Central memory CD4-positive, alpha-beta T cell (primary cell): Measurements from ENCODE around the gene LCN1.
"Not testable (repeated sequence)": the region's sequence is repeated elsewhere in the genome, so short reads cannot be mapped to it uniquely, and the experiment has no call there.

Source experiments
- DNase-seq: peaks from one replicate; pipeline ENCODE4 v3.0.0; 2022

Gene LCN1

DNA sequence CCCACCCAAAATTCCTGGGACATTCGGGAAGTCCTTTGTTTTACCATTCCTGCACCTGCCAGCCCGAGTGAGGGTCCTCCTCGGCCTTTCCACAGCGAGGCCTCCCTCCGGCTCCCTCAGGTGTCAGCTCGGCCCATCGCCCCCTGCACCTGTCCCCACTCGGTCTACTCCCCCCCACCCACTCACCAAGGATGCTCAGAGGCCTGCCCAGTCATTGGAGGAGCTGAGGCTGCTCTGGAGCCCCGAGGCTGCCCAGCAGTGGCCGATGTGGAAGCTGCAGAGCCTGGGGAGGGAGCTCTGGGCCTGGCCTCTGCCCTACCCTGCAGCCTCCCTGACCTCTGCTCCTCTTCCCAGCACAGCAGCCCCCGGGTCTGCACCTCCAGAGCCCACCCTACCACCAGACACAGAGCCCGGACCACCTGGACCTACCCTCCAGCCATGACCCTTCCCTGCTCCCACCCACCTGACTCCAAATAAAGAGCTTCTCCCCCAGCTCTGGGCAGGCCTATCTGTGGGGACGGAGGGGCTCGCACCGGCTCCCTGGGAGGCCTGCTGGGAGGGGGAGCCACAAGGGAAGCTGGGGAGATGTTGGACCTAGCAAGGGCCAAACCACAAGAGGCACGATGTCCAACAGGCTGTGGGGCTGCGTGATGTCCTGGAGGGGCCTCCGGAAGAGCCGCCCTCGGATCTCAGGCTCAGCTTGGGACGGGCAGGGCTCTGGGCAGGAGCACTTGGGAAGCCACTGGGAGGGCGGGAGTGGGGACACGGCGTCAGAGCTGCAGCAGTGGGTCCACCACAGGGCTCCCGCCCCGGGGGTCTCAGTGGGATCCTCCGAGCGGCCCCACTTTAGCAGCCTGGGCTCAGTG is 28.5 kb downstream of the LCN1 start:
- not testable (repeated sequence) for DNase-seq

DNA sequence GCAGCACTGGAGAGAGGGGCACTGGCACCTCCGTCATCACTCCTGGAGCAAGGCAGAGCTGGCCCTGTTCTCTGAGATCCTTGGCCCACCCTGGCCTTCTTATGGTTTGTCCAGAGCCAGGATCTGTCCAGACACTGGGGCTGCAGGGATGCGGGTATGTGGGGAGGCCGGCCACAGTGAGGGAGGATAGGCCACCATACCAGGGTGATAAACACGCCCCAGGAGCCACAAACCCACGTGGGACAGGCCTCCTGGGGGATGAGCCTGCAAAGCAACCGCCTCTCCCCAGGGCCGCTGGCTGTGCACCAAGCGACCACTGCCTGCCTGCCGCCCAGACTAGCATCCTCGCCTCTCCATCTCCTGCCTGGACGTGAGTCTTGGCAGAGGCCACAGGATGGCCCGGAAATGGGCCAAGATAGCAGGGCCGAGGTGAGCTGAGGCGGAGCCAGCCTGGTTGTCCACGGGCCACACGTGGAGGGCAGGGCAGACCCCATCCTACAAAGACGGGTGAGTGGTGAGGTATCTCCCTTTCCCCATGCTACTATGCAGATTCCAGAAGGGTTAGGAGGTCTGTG is 29.2 kb downstream of the LCN1 start:
- no peak for DNase-seq

DNA sequence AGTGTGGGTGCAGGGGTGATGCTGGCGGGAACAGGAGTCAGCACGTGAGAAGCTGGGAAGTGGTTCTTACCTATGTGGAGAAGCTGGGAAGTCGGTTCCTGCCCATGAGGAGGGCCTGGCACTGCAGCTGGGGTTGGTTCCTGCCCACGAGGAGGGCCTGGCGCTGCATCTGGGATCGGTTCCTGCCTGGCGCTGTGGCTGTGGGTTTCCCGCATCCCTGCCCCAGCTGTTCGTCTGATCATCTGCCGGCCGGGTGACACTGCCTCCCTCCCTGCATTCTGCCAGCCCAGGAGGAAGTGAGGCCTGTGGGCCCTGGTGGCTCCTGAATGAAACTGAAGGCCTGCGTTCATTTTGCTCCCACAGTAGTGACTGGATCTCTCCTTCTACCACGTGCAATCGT is 29.8 kb downstream of the LCN1 start:
- DNase-seq = no peak

DNA sequence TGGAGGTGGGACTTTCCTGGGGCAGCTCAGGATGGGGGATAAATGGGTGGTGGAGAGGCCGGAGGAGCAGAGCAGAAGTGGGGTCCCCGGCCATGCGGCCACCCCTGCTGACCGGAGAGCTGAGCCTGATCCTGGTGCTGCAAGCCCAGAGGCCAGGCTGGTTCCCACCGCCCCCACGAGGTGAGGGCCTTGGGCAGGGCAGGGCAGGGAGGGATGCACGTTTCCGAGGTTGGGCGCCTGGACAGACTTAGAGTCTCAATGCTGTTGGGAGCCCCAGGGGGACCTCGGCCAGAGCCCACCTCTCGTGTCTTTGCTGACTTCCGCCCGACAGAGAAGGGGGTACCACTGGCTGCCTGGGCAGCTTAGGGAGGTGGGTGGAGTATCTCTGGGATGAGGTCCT is 30.2 kb downstream of the LCN1 start:
- DNase-seq = no peak

DNA sequence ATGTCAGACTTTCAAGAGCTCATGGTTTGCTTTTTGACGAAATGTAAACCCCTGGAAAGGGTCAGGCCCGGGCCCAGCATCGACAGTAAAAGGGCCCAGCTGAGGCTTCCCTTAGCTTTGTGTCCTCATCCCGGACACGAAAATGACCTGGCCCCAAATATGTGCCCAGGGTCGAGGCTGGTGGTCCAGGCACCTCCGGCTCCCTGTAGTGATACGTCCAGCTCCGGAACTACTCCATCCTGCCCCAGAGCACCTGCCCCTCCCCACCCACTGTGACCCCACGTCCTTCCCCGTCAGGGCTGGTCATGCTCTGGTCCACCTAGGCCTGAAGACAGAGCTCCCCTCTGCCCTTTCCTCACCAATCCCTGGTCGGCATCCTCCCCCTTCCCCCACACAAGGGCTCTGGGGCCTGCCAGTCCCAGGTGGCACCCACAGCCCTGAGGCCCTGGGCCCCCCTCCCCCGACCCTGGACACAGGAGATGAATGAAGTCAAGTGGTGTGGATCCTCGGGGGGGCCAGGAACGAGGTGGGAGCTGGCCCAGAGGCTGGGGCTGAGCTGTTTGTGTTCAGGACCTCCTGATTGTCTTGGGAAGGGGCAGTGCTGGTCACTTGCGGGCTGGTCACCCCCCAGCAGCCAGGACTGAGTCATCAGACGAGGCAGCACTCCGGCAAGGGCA is 30.9 kb downstream of the LCN1 start:
- no peak for DNase-seq

DNA sequence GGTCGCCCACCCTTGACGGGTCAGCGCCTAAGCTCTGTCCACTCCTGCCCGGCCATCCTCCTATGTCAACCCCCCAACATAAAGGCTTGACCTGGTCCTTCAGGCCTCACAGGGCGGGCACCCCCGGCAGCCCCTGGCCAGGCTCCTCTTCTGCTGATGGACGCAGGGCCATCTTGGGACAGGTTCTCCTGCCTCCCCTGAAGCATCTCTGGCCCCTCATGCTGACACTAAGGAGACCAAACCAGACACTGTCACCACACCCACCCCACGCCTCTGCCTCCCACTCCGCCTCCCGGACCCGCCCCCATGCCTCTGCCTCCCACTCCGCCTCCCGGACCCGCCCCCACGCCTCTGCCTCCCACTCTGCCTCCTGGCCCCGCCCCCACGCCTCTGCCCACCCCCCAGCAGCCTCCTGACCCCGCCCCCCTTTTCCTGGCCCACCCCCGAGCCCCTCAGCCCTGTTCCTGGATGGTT is 31.5 kb downstream of the LCN1 start:
- no peak for DNase-seq

DNA sequence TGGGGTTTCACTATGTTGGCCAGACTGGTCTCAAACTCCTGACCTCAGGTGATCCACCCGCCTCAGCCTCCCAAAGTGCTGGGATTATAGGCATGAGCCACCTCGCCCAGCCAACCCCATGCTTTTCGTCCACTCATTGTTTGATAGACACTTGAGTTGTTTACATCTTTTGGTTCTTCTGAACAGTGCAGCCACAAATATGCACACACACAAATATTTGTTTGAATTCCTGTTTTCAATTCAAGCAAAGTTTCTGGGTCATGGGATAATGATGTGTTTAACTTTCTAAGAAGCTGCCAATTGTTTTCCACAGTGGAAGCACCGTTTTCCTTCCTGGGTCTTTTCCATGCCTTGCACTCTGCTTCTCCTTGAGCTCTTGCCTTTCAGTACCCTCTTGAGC is 33.5 kb downstream of the LCN1 start:
- no peak for DNase-seq

DNA sequence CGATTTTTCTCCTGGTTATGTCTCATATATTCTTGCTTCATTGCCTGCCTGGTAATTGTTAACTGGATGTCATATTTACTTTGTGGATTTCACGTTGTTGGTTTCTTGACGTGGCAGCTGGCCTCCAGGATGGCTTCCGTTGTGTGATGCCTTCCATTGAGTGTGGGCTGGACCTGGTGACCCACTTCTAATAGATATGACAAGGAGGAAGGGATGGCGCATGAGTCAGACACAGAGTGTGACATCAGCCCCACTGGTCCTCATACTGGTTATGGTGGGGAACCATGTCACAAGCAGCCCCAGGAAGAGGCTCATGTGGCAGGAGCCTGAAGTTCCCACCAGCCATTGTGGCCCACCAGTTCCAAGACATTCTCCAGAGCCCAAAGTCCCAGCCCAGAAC is 34.0 kb downstream of the LCN1 start:
- no peak for DNase-seq

DNA sequence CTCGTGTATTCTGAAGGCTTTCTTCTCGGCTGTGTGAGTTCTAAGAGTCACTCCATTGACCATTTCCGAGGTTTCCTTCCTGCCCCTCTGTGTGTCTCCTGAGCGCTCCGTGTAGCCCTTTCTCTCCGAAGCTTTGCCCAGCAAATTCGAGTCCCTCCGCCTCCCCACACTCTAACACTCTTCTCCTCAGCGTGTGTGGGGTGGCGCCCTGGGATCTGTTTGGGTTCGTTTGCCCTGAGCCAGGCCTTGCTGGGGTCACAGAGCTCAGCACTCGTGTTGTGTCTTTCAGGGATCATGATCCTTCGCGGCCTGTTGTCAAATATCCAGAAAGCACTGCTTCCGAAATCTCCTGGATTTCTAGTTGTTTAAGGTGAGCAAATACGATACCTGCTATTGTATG is 34.7 kb downstream of the LCN1 start:
- no peak for DNase-seq

DNA sequence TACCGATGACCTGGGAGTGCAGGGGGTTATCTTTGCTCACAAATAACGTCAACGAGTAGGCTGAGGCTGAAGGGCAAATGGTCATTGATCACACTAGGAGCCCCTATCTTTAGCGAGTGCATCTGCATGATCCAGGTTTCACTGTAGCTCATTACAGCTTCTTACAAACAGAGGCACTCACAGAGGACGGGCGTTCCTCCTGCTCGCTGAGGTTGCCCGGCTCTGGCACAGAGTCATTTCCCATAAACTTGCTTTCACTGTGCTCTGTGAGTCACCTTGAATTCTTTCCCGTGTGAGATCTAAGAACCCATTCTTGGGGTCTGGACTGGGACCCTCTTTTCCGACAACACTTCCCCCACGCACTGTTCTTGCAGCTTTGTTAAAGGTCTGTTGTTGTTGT is 38.4 kb downstream of the LCN1 start:
- no peak for DNase-seq

DNA sequence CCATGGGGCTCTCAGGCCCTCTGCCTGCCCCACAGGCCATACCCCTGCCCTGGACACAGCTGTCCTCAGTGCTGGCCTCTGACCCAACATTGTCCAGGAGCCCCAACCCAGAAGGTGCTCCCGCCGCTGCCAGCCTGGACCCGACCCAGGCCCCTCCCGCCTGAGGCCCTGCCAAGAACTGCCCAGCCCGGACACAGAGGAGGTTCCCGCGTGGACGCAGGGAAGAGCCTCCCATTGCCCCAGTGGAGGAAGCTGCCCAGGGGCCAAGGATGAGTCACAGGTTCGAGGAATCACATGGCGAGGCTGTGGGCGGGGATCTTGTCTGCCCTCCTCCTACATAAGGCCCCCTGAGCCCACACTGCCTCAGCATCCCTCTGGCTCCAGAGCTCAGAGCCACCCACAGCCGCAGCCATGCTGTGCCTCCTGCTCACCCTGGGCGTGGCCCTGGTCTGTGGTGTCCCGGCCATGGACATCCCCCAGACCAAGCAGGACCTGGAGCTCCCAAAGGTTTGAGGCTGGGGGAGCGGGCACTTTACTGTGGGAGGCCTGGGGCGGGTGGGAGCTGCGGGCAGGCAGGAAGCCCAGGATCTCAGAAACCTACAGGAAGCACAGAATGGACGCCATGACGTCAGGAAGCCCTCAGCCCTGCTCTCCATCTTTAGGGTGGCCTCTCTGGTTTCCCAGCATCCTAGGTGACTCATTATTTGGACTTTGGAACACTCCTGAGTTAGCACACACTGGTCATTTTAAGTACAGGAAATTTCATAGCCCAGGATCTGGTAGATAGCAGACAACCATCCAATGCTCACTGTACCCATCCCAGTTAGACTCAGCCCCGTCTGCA is 40.4 kb downstream of the LCN1 start, which contains the start of gene PAEP:
Gene PAEP, plus strand, starts transcription at position 366 of the 844 bp plus-strand sequence.
- DNase-seq = no peak

DNA sequence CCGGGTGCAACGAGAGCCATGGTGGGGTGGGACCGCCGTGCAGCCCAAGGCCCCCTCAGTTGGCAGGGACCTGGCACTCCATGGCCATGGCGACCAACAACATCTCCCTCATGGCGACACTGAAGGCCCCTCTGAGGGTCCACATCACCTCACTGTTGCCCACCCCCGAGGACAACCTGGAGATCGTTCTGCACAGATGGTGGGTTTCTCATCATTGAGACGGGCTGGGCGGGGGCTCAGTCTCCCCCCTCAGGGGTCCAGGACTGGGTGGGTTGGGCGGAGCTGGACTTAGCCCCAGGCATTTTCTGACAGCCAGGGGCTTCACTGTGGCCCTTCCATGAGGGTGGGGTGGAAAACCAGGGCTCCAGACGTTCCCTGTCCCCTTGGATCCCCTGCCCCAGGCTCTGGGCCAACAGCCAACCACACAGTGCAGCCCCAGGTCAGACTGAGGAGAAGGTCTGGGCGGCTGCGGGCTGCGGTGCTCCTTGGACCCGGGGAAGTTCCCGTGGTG is 41.0 kb downstream of the LCN1 start:
- no peak for DNase-seq

DNA sequence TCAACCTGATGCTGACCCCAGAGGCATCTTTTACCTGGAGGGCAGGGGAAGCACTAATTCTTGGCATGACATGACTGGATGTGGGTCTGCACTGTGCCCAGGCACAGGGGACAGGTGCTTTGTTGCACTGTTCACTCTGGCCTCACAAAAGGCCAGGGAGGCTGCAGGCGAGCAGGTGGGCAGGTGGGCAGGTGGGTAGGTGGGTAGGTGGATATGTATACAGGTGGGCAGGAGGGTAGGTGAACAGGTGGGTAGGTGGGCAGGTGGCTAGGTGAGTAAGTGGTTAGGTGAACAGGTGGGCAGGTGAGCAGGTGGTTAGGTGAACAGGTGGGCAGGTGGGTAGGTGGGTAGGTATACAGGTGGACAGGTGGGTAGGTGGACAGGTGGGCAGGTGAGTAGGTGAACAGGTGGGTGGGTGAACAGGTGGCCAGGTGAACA is 41.8 kb downstream of the LCN1 start:
- DNase-seq = no peak

DNA sequence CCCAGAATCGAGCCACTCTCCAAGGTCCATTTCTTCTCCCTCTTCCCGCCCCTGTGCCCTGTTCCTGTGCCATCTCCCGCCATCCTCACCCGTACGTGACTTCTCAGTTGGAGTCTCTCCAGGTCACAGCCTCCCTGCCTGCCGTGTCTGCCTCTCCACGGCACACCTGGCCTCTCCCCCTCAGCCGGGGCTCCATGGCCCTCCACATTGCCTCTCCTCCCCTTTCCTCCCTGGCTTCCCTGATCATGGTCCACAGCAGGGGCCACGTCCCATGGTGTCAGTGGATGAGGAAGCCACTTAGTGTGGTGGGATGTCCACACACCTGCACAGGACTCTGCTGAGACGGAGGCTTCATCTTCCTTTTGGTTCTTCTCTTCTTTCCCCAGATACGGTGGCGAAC is 42.6 kb downstream of the LCN1 start:
- DNase-seq = no peak

DNA sequence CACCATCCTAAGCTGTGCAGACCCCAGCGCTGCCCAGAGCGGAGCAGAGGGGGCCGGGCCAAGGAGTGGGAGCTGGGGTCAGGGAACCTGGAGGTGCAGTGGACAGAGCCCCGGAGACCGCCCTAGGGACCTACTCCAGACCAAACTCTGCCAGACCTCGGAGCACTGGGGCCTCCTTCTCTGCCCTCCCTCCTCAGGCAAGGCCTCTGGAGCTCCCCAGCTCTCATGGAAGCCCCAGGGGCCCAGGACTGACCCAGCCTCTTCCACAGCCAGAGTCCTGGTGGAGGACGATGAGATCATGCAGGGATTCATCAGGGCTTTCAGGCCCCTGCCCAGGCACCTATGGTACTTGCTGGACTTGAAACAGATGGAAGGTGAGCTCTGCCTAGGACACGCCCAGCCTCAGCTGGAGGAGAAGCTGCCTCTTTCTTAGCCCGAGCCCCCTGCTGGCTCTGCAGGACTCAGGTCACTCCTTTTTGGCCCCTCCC is 43.9 kb downstream of the LCN1 start:
- DNase-seq = no peak

DNA sequence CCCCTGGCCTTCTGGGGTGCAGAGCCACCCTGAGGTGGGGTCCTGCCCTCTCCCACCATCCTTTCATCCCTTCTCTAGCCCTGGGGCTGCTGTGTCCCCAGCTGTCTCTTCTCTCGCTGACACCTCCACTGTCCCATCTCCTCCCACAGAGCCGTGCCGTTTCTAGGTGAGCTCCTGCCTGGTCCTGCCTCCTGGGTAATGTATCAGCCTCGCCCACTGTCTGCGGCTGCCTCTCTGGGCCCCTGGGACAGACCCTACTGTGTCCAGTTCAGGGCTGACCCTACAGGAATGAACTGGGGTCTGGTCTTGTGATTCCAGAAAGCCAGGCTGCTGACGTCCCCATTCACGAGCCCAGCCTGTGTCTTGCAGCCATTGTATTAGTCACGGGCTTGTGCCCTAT is 44.4 kb downstream of the LCN1 start:
- no peak for DNase-seq

DNA sequence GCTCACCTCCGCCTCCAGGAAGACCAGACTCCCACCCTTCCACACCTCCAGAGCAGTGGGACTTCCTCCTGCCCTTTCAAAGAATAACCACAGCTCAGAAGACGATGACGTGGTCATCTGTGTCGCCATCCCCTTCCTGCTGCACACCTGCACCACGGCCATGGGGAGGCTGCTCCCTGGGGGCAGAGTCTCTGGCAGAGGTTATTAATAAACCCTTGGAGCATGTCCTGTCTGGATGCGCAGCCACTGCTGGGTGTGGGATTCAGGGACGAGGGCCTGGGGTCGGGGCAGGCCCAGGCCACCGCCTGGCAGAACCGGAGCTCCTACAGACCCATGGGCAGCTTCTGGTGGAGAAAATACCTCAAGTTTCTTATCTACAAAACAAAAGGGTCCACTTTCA is 45.3 kb downstream of the LCN1 start:
- no peak for DNase-seq

DNA sequence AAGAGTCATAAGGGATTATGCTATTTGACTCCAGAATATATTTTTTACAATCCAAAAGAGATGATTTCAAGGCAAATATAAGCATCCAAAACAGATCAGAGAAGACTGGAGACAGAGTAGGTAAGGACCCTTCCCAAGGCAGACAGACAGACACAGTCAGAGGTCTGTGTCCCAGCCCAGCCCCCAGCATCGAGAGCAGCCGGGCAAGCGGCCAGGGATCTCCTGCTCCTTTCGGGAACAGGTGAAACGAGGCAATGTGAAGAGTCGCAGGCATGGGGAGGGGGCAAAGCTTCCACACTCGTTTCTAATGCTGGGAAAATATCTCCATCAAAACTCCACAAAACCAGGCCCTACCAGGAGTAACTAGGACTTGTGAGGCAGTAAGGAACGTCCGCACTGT is 46.1 kb downstream of the LCN1 start:
- no peak for DNase-seq

DNA sequence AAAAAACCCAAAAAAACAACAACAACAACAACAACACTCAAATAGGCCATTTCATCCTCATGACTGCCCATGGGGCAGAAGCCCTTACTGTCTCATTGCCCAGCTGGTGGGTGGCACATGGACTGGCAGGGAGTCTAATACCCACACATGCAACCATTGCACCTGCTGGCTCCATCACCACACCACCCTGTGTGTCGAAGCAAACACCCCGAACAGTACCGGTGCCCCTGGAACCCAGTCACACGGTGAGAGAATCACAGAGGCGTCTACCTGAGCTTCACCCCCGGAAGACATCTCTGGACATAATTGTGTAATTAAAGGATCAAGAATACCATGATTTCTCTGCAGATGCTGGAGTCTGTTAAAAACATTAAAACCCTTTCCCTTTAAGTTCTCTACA is 46.8 kb downstream of the LCN1 start:
- no peak for DNase-seq

DNA sequence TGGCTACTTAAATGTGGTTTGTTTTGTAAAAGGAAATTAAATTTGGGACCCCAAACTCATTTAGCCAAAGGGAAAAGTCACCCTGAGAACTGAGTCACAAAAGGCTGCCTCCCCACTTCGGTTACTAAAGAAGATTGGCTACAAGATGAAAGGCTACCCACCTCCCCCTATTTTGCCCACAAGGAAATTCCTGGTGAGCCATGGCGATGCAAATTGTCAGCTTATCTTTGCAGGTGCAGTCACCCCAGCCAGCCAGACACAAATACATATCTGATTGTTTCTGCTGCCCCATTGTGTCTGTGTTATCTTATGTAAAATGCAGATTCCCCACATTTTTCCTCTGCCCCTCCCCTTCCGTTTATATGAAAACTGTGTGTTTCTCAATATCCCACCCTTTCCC is 49.2 kb downstream of the LCN1 start:
- no peak for DNase-seq

DNA sequence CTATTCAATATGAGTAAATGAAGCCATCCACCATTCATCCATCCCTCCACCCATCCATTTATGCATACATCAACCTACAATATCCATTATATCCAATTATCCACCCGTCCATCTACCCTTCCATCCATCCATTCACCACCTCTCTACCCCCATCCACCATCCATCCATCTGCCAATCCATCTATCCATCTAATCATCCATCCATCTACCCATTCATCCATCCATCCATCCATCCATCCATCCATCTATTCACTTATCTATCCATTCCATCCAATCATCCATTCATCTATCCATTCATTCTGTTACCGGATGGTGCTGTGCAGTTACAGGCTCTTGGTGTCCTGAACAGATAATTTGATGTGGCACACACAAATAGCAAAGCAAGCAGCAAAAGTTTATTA is 51.0 kb downstream of the LCN1 start:
- DNase-seq = no peak

DNA sequence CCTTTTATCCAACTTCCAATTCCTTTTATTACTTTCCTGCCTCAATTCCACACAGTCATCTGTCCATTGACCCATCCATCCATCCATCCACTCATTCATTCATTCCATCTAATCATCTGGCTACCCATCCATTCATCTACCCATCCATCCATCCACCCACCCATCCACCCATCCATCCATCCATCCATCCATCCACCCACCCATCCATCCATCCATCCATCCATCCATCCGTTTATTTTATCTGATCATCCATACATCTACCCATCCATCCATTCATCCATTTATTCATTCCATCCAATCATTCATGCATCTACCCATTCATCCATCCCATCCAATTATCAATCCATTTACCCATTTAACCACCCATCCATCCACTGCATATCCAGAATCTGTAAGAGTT is 51.9 kb downstream of the LCN1 start:
- no peak for DNase-seq

DNA sequence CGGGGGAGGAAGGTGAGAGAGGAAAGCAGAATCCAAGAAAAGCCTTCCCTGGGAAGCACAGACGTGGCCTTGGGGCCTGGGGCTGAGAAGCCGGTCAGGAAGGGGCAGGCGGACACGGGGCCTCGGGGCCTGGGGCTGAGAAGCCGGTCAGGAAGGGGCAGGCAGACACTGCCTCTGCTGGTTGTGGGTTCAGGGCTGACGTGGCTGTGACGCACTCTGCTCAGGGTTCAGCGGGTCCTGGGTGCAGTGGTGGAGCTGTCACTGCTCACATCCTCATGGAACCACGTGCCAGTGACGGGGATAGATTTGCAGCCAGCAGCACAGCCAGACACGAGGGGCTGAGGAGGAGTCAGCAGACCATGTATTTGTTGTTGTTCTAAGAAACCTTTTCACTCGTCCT is 53.1 kb downstream of the LCN1 start:
- no peak for DNase-seq
